Thoracic aorta (tissue), 2 donors: ENCODE measurements around the gene AUTS2. TPM values are rescaled to one million over a fixed set of nuclear protein-coding genes. Genes with fewer than 3 reads are reported as not detected.

ENCODE experiments used
- ATAC-seq: fragments of 150-250 bp; one replicate; pipeline ENCODE4 v1.8.0; 2017; ENCODE audit warnings: low read depth; ENCODE audit not compliant: insufficient number of reproducible peaks, low FRiP score
- DNase-seq: peaks from one replicate; pipeline ENCODE4 v3.0.0-alpha.2; 2020; ENCODE audit warnings: low spot score
- H3K27ac ChIP-seq, 2 donors: fragments of 200-600 bp; sonication (generic); 1 replicate in 1 of 2; 2 replicates in 1 of 2; pipeline ENCODE4 v1.5.1; 2016; ENCODE audit warnings: mild to moderate bottlenecking in 2 of 2, moderate library complexity in 2 of 2
- H3K27me3 ChIP-seq: fragments of 200-600 bp; sonication (generic); replicated peaks from 2 replicates; pipeline ENCODE4 v1.6.0; 2016; ENCODE audit warnings: mild to moderate bottlenecking; ENCODE audit not compliant: insufficient read depth
- H3K36me3 ChIP-seq: fragments of 200-600 bp; sonication (generic); one replicate; pipeline ENCODE4 v1.5.1; 2016
- H3K4me1 ChIP-seq, 2 donors: fragments of 200-600 bp; sonication (generic); 1 replicate in 1 of 2; 2 replicates in 1 of 2; pipeline versions ENCODE4 v1.5.1 to v1.6.0; 2016; ENCODE audit warnings: low read depth in 2 of 2, mild to moderate bottlenecking in 1 of 2; ENCODE audit not compliant: control insufficient read depth in 1 of 2
- H3K4me3 ChIP-seq: fragments of 200-600 bp; sonication (generic); 2 replicates; pipeline ENCODE4 v1.5.1; 2016; ENCODE audit warnings: mild to moderate bottlenecking
- H3K9me3 ChIP-seq: fragments of 200-600 bp; sonication (generic); 2 replicates; pipeline ENCODE4 v1.5.1; 2016
- total RNA-seq, 2 donors: library from RNA; depleted of rRNA; stranded (reverse); fragments of >200 nt; gene quantifications; one replicate each; pipeline versions ENCODE4 v1.1.0 to v1.2.3, GENCODE V29; 2016
- TF ChIP-seq, protein P1 (sequence below): fragments of 200-600 bp; sonication (generic); IDR thresholded peaks from one replicate; pipeline ENCODE4 v1.5.1; 2019; ENCODE audit warnings: antibody characterized with exemption

AUTS2 gene
- total RNA-seq, 2 donors from 2014 or later, result 49.4 to 101 TPM

DNA sequence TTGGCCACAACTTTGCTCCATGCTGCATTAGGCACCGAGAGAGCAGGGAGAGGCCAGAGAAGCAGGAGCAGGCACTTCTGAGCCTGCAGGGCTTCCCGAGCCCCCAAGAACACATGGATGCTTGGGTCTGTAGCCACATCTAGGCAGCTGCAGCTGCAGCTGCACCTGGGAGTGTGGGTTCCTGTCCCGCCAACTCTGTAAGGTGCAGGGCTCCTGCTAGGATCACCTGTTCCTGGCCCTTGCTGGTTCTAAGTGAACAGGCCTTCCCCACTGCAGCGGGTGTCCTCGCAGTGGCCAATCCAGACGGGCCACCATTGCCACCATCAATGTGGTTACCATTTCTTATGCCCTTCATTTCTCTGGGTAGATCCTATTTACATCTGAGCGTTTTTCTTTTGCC, 330.3 kb downstream of the AUTS2 start:
- Histone ChIP-seq H3K27ac (no peak overlapping the region), H3K9me3 (no peaks in the 10 kb centered on the region), H3K4me1 (no peaks in the 10 kb centered on the region), H3K27me3 (no peaks in the 10 kb centered on the region), H3K4me3 (no peak overlapping the region), H3K36me3 (no peaks in the 10 kb centered on the region)
- TF ChIP-seq, protein P1, sequence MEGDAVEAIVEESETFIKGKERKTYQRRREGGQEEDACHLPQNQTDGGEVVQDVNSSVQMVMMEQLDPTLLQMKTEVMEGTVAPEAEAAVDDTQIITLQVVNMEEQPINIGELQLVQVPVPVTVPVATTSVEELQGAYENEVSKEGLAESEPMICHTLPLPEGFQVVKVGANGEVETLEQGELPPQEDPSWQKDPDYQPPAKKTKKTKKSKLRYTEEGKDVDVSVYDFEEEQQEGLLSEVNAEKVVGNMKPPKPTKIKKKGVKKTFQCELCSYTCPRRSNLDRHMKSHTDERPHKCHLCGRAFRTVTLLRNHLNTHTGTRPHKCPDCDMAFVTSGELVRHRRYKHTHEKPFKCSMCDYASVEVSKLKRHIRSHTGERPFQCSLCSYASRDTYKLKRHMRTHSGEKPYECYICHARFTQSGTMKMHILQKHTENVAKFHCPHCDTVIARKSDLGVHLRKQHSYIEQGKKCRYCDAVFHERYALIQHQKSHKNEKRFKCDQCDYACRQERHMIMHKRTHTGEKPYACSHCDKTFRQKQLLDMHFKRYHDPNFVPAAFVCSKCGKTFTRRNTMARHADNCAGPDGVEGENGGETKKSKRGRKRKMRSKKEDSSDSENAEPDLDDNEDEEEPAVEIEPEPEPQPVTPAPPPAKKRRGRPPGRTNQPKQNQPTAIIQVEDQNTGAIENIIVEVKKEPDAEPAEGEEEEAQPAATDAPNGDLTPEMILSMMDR, result no peak
- DNase-seq (no peak), ATAC-seq (no peak)

DNA sequence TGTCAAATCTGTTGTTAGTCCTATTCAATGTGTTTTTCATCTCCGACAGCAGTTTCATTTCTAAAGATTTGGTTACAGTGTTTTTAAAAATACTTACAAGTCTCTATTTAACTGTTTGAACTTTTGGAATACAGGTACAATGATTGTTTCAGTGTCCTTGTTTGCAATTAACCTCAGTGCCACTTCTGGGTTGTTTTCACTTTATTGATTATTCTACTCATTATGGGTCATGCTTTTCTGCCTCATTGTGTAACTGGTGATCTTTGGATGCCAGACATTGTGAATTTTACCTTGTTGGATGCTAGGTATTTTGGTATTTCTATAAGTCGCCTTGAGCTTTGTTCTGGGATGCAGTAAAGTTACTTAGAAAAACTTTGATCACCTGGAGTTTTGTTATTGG, 331.3 kb downstream of the AUTS2 start:
- Histone ChIP-seq H3K27me3 (no peaks in the 10 kb centered on the region), H3K4me1 (no peaks in the 10 kb centered on the region), H3K36me3 (no peaks in the 10 kb centered on the region), H3K4me3 (no peak overlapping the region), H3K9me3 (no peaks in the 10 kb centered on the region), H3K27ac (no peak overlapping the region)
- TF ChIP-seq, protein P1, result no peak
- no peak for DNase-seq
- no peak for ATAC-seq

DNA sequence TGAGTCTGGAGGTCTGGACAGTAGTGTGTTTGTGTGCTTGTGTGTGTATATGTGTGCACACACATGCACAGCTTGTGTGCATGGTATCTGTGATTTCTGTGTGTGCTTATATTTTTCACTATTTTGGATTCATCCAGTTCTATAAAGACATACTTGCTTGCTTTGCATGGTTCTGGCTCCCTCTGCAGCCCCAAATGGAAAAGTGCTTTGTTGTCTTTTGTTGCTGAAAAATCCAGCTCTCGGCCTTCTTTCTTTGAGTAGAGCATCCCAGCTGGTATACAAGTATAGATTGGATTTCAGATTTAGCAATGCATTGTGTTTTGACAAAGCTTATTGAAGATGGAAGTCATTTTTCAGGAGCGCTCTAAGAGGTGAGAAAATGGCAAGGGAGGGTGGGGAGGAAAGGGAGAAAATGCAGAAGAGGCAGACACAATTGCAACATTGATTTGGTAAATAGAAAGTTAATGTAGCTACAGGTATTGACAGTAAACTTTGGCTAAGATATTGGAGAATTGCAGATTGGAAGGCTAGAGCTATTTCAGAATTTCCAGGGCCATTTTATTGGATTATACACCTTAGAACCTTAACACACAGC, 333.9 kb downstream of the AUTS2 start:
- no peaks in the 10 kb centered on the region for H3K9me3 ChIP-seq
- TF ChIP-seq, protein P1, result peak; percentile 46
- no peaks in the 10 kb centered on the region for H3K4me1 ChIP-seq
- no peaks in the 10 kb centered on the region for H3K36me3 ChIP-seq
- ATAC-seq (no peak), DNase-seq (no peak)
- no peak overlapping the region for H3K4me3 ChIP-seq
- no peak overlapping the region for H3K27ac ChIP-seq
- no peaks in the 10 kb centered on the region for H3K27me3 ChIP-seq

DNA sequence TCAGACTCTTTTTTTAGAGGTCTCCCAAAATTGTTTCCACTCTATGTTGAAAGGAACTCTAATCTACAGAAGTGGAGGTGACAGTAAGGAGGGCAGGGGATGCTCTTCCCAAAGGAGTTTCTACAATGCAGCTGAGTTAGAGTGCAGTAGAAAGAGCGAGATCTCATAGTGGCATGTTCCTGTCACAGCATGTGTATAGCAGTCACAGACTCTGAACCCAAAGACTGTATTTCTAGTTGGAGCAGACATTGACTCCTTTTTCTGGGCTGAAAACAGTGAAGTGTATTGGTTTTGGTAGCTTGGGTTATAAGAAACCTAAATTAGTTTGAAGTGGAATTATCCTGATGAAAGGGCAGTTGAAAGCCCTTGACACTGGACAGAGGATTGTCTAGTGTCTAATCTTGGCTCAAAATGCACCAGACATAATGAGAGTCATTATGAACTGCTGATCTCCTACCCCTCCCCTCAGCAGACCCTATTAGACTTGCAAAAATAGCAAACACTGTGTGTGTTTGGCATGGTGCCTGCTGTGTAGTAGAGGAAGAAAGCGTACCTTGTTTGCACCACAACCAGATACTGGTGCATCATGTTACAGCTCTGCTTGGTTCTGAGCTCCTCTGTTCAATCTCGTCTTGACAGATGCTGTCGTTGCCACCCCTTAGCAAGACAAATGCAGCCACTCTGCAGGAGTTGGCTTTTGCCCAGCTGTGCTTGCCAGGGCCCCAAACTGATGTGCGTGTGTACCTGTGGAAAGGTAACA, 336.0 kb downstream of the AUTS2 start:
- TF ChIP-seq, protein P1, result no peak
- ATAC-seq (no peak), DNase-seq (no peak)
- Histone ChIP-seq H3K36me3 (no peaks in the 10 kb centered on the region), H3K27ac (no peak overlapping the region), H3K4me3 (no peak overlapping the region), H3K4me1 (no peaks in the 10 kb centered on the region), H3K9me3 (no peaks in the 10 kb centered on the region), H3K27me3 (no peaks in the 10 kb centered on the region)

DNA sequence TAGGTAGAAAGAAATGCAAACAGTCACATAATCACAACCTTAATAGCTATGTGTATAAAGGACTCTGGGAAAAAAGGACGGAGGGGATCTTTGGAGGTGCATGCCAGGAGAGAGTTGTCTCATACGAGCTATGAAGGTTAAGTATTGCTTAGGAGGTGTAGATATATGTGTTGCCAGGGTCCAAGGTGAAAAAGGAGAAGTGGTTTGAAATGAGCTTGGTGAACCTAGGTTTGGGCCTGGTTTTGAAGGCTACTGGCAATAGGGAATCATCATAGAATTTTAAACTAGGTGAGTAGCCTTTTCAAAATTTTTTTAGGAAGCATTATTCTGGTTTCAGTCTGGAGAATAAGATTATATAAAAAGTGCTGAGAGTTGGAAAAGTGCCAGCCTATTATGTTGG, 336.8 kb downstream of the AUTS2 start:
- ATAC-seq (no peak), DNase-seq (no peak)
- Histone ChIP-seq H3K4me1 (no peaks in the 10 kb centered on the region), H3K27me3 (no peaks in the 10 kb centered on the region), H3K27ac (no peak overlapping the region), H3K4me3 (no peak overlapping the region), H3K36me3 (no peaks in the 10 kb centered on the region), H3K9me3 (no peaks in the 10 kb centered on the region)
- TF ChIP-seq, protein P1, result no peak
